Liver (tissue), 3 donors: ENCODE results near the gene UXS1.

Experiments used
- ATF3 ChIP-seq: IDR thresholded peaks from 2 replicates; pipeline ENCODE4 v1.6.1; 2016; ENCODE audit warnings: antibody characterized with exemption
- CTCF ChIP-seq: fragments of 150-350 bp; IDR thresholded peaks from 2 replicates; pipeline ENCODE4 v1.5.1; 2017; ENCODE audit warnings: improper control_type of control experiment, low read depth, low read length; ENCODE audit not compliant: missing input control
- GABPA ChIP-seq, 2 donors: IDR thresholded peaks in 1 of 2; conservative IDR thresholded peaks in 1 of 2; 2 replicates each; pipeline ENCODE4 v1.6.1; 2016; ENCODE audit warnings: antibody characterized with exemption in 2 of 2, mild to moderate bottlenecking in 1 of 2, moderate library complexity in 1 of 2
- MAX ChIP-seq: IDR thresholded peaks from 2 replicates; pipeline ENCODE4 v1.6.1; 2016; ENCODE audit warnings: antibody characterized with exemption
- RAD21 ChIP-seq, 2 donors: IDR thresholded peaks; 2 replicates each; pipeline ENCODE4 v1.6.1; 2016; ENCODE audit warnings: antibody characterized with exemption in 2 of 2, mild to moderate bottlenecking in 2 of 2
- TAF1 ChIP-seq: conservative IDR thresholded peaks from 2 replicates; pipeline ENCODE4 v1.6.1; 2016; ENCODE audit warnings: antibody characterized with exemption, mild to moderate bottlenecking
- ZBTB33 ChIP-seq: IDR thresholded peaks from 2 replicates; pipeline ENCODE4 v1.6.1; 2016; ENCODE audit warnings: antibody characterized with exemption
- donor health status: healthy.
- donor health status: healthy.

GRCh38 chr2:106105151-106105922, 88.8 kb downstream of the UXS1 start:
- TF ChIP-seq CTCF (no peak), TAF1 (no peak), ZBTB33 (no peak), MAX (no peak), GABPA (IDR thresholded peaks at IDR 0.05 in 1 of 2, conservative IDR thresholded peaks at IDR 0.05 in 1 of 2) (no peak), ATF3 (no peak), RAD21 (IDR thresholded peaks at IDR 0.05) (no peak)
